Forelimb muscle (tissue), 1 donor: ENCODE measurements around the gene CEACAM5. TPM values are rescaled to one million over a fixed set of nuclear protein-coding genes. Genes with fewer than 3 reads are reported as not detected.

Source experiments
- polyA plus RNA-seq: library from polyadenylated mRNA; unstranded; fragments of 120-200 nt; gene quantifications from one replicate; pipeline ENCODE4 v1.2.1, GENCODE V29; 2013; ENCODE audit not compliant: insufficient read length

Gene CEACAM5
- polyA plus RNA-seq, 1 donor = not detected

Other genes starting within 250 kb of the CEACAM5 start
- 0.82 TPM for gene CEACAM21, start 132.5 kb upstream of the CEACAM5 start, polyA plus RNA-seq
- 0.16 TPM for gene CEACAM4, start 81.6 kb upstream of the CEACAM5 start, polyA plus RNA-seq
- not detected for gene CEACAM7, start 20.4 kb upstream of the CEACAM5 start, polyA plus RNA-seq
- gene CEACAM6, start 46.9 kb downstream of the CEACAM5 start, polyA plus RNA-seq = 0.23 TPM
- not detected for gene CEACAM3, start 88.0 kb downstream of the CEACAM5 start, polyA plus RNA-seq
- not detected for gene LYPD4, start 136.1 kb downstream of the CEACAM5 start, polyA plus RNA-seq
- not detected for gene DMRTC2, start 136.4 kb downstream of the CEACAM5 start, polyA plus RNA-seq
- 2,505 TPM for gene RPS19, start 151.6 kb downstream of the CEACAM5 start, polyA plus RNA-seq
- 0.73 TPM for gene CD79A, start 168.7 kb downstream of the CEACAM5 start, polyA plus RNA-seq
- gene ARHGEF1, start 174.6 kb downstream of the CEACAM5 start, polyA plus RNA-seq = 34.3 TPM
- gene ERFL, start 219.8 kb downstream of the CEACAM5 start, polyA plus RNA-seq = 0.11 TPM